SK-N-SH (cell line): ENCODE measurements around the gene BCAR1. TPM values are rescaled to one million over a fixed set of nuclear protein-coding genes. Genes with fewer than 3 reads are reported as not detected.
"Not testable (repeated sequence)": the region's sequence is repeated elsewhere in the genome, so short reads cannot be mapped to it uniquely, and the experiment has no call there.

Source experiments
- CTCF ChIA-PET: fragments of 300-600, 350-600 bp; formaldehyde crosslinking; extraction: SDS; loops from one replicate; lab custom pipeline; 2021; lab: Yijun Ruan, JAX
- POLR2A ChIA-PET: fragments of 350-600 bp; sonication (Branson Sonifier 250); formaldehyde crosslinking; extraction: SDS; loops from one replicate; lab custom pipeline; 2020; ENCODE audit warnings: antibody characterized with exemption, inconsistent platforms; lab: Yijun Ruan, JAX
- DNase-seq: peaks from one replicate; pipeline ENCODE4 v3.0.0; 2012
- H2AFZ ChIP-seq: fragments of 200-600 bp; sonication (generic); 2 replicates; pipeline ENCODE4 v1.8.1; 2016; ENCODE audit warnings: antibody characterized with exemption, mild to moderate bottlenecking, low read depth
- H3F3A ChIP-seq: fragments of 200-600 bp; sonication (generic); replicated peaks from 2 replicates; pipeline ENCODE3; 2016; ENCODE audit warnings: antibody characterized with exemption, mild to moderate bottlenecking; ENCODE audit not compliant: insufficient read depth
- H3K27ac ChIP-seq, 2 experiments: fragments of 200-500 bp in 1 of 2; fragments of 200-600 bp in 1 of 2; sonication (Bioruptor generic) in 1 of 2; sonication (generic), shearing (Covaris generic) in 1 of 2; 2 replicates each; pipeline versions ENCODE4 v1.5.1 to v1.6.1; 2014 to 2016; ENCODE audit warnings: low read depth in 2 of 2, inconsistent platforms in 1 of 2, low read length in 1 of 2, mild to moderate bottlenecking in 1 of 2, mixed read lengths in 1 of 2
- H3K27me3 ChIP-seq: fragments of 200-600 bp; sonication (generic), shearing (Covaris generic); 2 replicates; pipeline ENCODE4 v1.6.1; 2016; ENCODE audit warnings: mixed run types; ENCODE audit not compliant: insufficient read depth
- H3K36me3 ChIP-seq, 2 experiments: fragments of 200-500 bp in 1 of 2; fragments of 200-600 bp in 1 of 2; sonication (Bioruptor generic) in 1 of 2; sonication (generic) in 1 of 2; replicated peaks in 1 of 2; 2 replicates each; pipeline versions ENCODE3 to v1.5.1; 2014 to 2016; ENCODE audit warnings: low read length in 1 of 2, mild to moderate bottlenecking in 1 of 2; ENCODE audit not compliant: insufficient read depth in 2 of 2, control insufficient read depth in 1 of 2
- H3K4me1 ChIP-seq, 2 experiments: fragments of 200-500 bp in 1 of 2; fragments of 200-600 bp in 1 of 2; sonication (Bioruptor generic) in 1 of 2; sonication (generic), shearing (Covaris generic) in 1 of 2; 2 replicates each; pipeline versions ENCODE4 v1.5.1 to v1.6.1; 2014 to 2016; ENCODE audit warnings: low read depth in 1 of 2, low read length in 1 of 2, mixed run types in 1 of 2; ENCODE audit not compliant: insufficient read depth in 2 of 2, control insufficient read depth in 1 of 2
- H3K4me2 ChIP-seq: fragments of 200-600 bp; sonication (generic), shearing (Covaris generic); 2 replicates; pipeline ENCODE4 v1.6.1; 2017; ENCODE audit warnings: mixed run types
- H3K4me3 ChIP-seq, 2 experiments: fragments of 200-500 bp in 1 of 2; fragments of 200-600 bp in 1 of 2; sonication (Bioruptor generic) in 1 of 2; sonication (generic), shearing (Covaris generic) in 1 of 2; 2 replicates each; pipeline versions ENCODE4 v1.5.1 to v1.8.1; 2014 to 2016; ENCODE audit warnings: low read depth in 2 of 2, inconsistent platforms in 1 of 2, low read length in 1 of 2, mild to moderate bottlenecking in 1 of 2, mixed read lengths in 1 of 2, moderate library complexity in 1 of 2
- H3K79me2 ChIP-seq: fragments of 200-600 bp; sonication (generic); 2 replicates; pipeline ENCODE4 v1.8.1; 2017; ENCODE audit warnings: mild to moderate bottlenecking; ENCODE audit not compliant: insufficient read depth
- H3K9ac ChIP-seq: fragments of 200-600 bp; sonication (generic); 2 replicates; pipeline ENCODE4 v1.6.1; 2017; ENCODE audit warnings: mixed run types
- H3K9me2 ChIP-seq: fragments of 200-600 bp; sonication (generic); 2 replicates; pipeline ENCODE4 v1.6.1; 2017; ENCODE audit warnings: mixed run types
- H3K9me3 ChIP-seq: fragments of 200-600 bp; sonication (generic); 2 replicates; pipeline ENCODE4 v1.6.1; 2017; ENCODE audit warnings: mixed run types, mild to moderate bottlenecking, moderate library complexity
- H4K20me1 ChIP-seq: fragments of 200-600 bp; sonication (generic); 2 replicates; pipeline ENCODE4 v1.6.1; 2017; ENCODE audit warnings: mild to moderate bottlenecking, mixed run types; ENCODE audit not compliant: insufficient read depth
- EP300 ChIP-seq, 2 experiments: IDR thresholded peaks; 2 replicates each; pipeline versions ENCODE4 v1.4.0 to v1.6.1; 2012; ENCODE audit warnings: borderline replicate concordance in 1 of 2, low read depth in 1 of 2, low read length in 1 of 2
- FOSL2 ChIP-seq: IDR thresholded peaks from 2 replicates; pipeline ENCODE4 v1.4.0; 2012; ENCODE audit warnings: low read depth, mild to moderate bottlenecking, moderate library complexity, borderline replicate concordance
- FOXJ3 ChIP-seq: sonication (generic); formaldehyde crosslinking; IDR thresholded peaks from 2 replicates; pipeline ENCODE4 v1.5.1; 2020; ENCODE audit warnings: mild to moderate bottlenecking, missing genetic modification reagents
- FOXM1 ChIP-seq: IDR thresholded peaks from 2 replicates; pipeline ENCODE4 v1.4.0; 2012; ENCODE audit warnings: low read depth, mild to moderate bottlenecking
- GATA2 ChIP-seq: sonication (generic); formaldehyde crosslinking; IDR thresholded peaks from 2 replicates; pipeline ENCODE4 v1.5.0; 2020; ENCODE audit warnings: mild to moderate bottlenecking, missing genetic modification reagents
- JUND ChIP-seq: IDR thresholded peaks from 2 replicates; pipeline ENCODE4 v1.4.0; 2012
- MAX ChIP-seq: IDR thresholded peaks from 2 replicates; pipeline ENCODE4 v1.4.0; 2012; ENCODE audit warnings: low read depth
- NFIC ChIP-seq: IDR thresholded peaks from 2 replicates; pipeline ENCODE4 v1.4.0; 2012; ENCODE audit warnings: borderline replicate concordance
- RFX5 ChIP-seq: IDR thresholded peaks from 2 replicates; pipeline ENCODE4 v1.6.1; 2012; ENCODE audit warnings: mild to moderate bottlenecking, improper control_type of control experiment, low read length
- SIN3A ChIP-seq: IDR thresholded peaks from 2 replicates; pipeline ENCODE4 v1.6.1; 2012; ENCODE audit warnings: low read depth, mild to moderate bottlenecking, low read length, moderate library complexity, borderline replicate concordance
- SMC3 ChIP-seq: IDR thresholded peaks from 2 replicates; pipeline ENCODE4 v1.6.1; 2012; ENCODE audit warnings: low read depth, low read length, improper control_type of control experiment
- TAF1 ChIP-seq: IDR thresholded peaks from 2 replicates; pipeline ENCODE4 v1.6.1; 2012; ENCODE audit warnings: low read depth, mild to moderate bottlenecking, low read length, moderate library complexity, borderline replicate concordance
- TCF12 ChIP-seq: IDR thresholded peaks from 2 replicates; pipeline ENCODE4 v1.4.0; 2012
- TEAD4 ChIP-seq: IDR thresholded peaks from 2 replicates; pipeline ENCODE4 v1.4.0; 2012; ENCODE audit warnings: mild to moderate bottlenecking, borderline replicate concordance; ENCODE audit not compliant: insufficient read depth
- USF2 ChIP-seq: fragments of 150-350 bp; IDR thresholded peaks from 2 replicates; pipeline ENCODE4 v1.6.1; 2017; ENCODE audit warnings: antibody characterized with exemption, low read length, low read depth, borderline replicate concordance
- WGBS: methylation state at CpG from one replicate; pipeline ENCODE4 v1.1.6; 2017; ENCODE audit warnings: low lambda C conversion rate; 5-methylcytosine and 5-hydroxymethylcytosine counted together
- polyA plus RNA-seq, 3 experiments: library from polyadenylated mRNA; depleted of rRNA; stranded (reverse); fragments of >200 nt; gene quantifications; 2 replicates each; pipeline ENCODE4 v1.2.3, GENCODE V29; 2012
- TF ChIP-seq, protein P1 (sequence below): fragments of 150-350 bp; IDR thresholded peaks from 2 replicates; pipeline ENCODE4 v1.6.1; 2016; ENCODE audit warnings: mild to moderate bottlenecking, low read depth, low read length

BCAR1 gene
- polyA plus RNA-seq, 1 of the 3 experiments (the other 2 are of a cell fraction), result 45.1 TPM

- H2AFZ ChIP-seq, result no peak overlapping the region
Observed at GRCh38 chr16:75273054-75273925, 21.9 kb upstream of the BCAR1 start.

DNA sequence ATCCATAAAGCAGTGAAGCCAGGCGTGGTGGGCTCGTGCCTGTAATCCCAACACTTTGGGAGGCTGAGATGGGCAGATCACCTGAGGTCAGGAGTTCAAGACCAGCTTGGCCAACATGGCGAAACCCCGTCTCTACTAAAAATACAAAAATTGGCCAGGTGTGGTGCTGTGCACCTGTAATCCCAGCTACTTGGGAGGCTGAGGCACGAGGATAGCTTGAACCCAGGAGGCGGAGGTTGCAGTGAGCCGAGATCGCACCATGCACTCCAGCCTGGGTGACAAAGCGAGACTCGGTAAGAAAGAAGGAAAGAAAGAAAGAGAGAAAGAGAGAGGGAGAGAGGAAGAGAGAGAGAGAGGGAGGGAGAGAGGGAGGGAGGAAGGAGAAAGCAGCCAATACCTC lies 21.2 kb upstream of the BCAR1 start:
- H3K79me2 ChIP-seq, POLR2A ChIA-PET, H3K9me3 ChIP-seq, H2AFZ ChIP-seq, H3K36me3 ChIP-seq, H3K4me1 ChIP-seq, H3F3A ChIP-seq, H4K20me1 ChIP-seq, H3K27ac ChIP-seq, H3K27me3 ChIP-seq, H3K4me3 ChIP-seq, H3K4me2 ChIP-seq, H3K9me2 ChIP-seq, H3K9ac ChIP-seq, DNase-seq: not testable (repeated sequence)
- CTCF ChIA-PET, result interaction anchor here (0.7 kb wide), 1 partner anchor 101 kb away, joined by 3 read pairs; no protein-coding TSS in a partner anchor
- 96% methylated on average over 10 of the region's 10 CpGs for WGBS

More at GRCh38 chr16:75273054-75273925, 21.9 kb upstream of the BCAR1 start:
- Histone ChIP-seq H3F3A (no peaks in the 10 kb centered on the region), H3K79me2 (no peaks in the 10 kb centered on the region), H3K9ac (no peak overlapping the region), H4K20me1 (no peaks in the 10 kb centered on the region), H3K4me2 (no peak overlapping the region), H3K4me1 (no peaks in the 10 kb centered on the region), H3K9me3 (no peaks in the 10 kb centered on the region), H3K36me3 (no peaks in the 10 kb centered on the region), H3K27ac (no peak overlapping the region), H3K9me2 (no peaks in the 10 kb centered on the region), H3K27me3 (no peaks in the 10 kb centered on the region), H3K4me3 (no peak overlapping the region)
- ChIA-PET CTCF (interaction anchor here (0.7 kb wide), 1 partner anchor 101 kb away, joined by 3 read pairs; no protein-coding TSS in a partner anchor), POLR2A (no interaction called here)
- TF ChIP-seq FOSL2 (peak; percentile 72; the same call in 1 of the 2 replicates), RFX5 (no peak), FOXJ3 (CRISPR knock-in tag) (no peak), SIN3A (no peak), TAF1 (no peak), TCF12 (0 out of 2 replicates have a peak, but pooled peaks have one; percentile 15), JUND (peak; percentile 38; the same call in 1 of the 2 replicates)
- WGBS, result 84% methylated on average over 22 of the region's 23 CpGs
- no peak for DNase-seq

DNA sequence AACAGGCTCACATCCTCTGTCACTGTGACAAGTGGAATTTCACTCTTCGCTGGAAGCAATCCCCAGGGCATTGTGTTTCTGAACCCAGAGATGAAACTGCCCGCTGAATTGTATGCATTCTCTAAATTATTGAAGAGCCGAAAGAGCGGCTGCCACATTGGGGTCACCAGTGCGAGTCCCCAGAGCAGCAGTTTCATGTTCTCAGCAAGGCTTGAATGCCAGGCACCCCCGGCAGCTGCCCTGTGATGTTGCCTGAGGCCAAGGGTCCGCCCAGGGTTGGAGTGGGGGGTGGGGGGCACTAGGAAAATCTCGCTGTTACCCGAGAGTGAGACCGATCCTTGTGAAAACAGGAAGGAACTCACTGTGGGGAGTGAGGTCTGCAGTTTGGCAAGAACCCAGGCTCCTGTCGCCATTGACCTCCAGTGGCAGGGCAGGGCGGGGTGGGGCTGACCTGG lies 20.7 kb upstream of the BCAR1 start:
- Histone ChIP-seq H2AFZ (no peak overlapping the region), H3K9me2 (no peaks in the 10 kb centered on the region), H3K27ac (no peak overlapping the region), H4K20me1 (no peaks in the 10 kb centered on the region), H3F3A (no peaks in the 10 kb centered on the region), H3K36me3 (no peaks in the 10 kb centered on the region), H3K4me3 (no peak overlapping the region), H3K27me3 (no peaks in the 10 kb centered on the region), H3K79me2 (no peaks in the 10 kb centered on the region), H3K9ac (no peak overlapping the region), H3K9me3 (no peaks in the 10 kb centered on the region), H3K4me2 (no peak overlapping the region), H3K4me1 (peaks cover 8 to 9% of the 10 kb centered on the region in 2 experiments; a peak in 2 of 4 replicates)
- TF ChIP-seq TAF1, result no peak
- TF ChIP-seq GATA2, result no peak
- TF ChIP-seq USF2, result no peak
- no peak for TF ChIP-seq EP300 (IDR thresholded peaks at IDR 0.05; ENCODE audit: borderline replicate concordance in 1 of 2, low read depth in 1 of 2, low read length in 1 of 2)
- no peak for TF ChIP-seq JUND
- no peak for TF ChIP-seq MAX
- TF ChIP-seq FOXJ3 (CRISPR knock-in tag), result no peak
- no peak for TF ChIP-seq FOSL2
- no peak for TF ChIP-seq RFX5
- TF ChIP-seq, protein P1, sequence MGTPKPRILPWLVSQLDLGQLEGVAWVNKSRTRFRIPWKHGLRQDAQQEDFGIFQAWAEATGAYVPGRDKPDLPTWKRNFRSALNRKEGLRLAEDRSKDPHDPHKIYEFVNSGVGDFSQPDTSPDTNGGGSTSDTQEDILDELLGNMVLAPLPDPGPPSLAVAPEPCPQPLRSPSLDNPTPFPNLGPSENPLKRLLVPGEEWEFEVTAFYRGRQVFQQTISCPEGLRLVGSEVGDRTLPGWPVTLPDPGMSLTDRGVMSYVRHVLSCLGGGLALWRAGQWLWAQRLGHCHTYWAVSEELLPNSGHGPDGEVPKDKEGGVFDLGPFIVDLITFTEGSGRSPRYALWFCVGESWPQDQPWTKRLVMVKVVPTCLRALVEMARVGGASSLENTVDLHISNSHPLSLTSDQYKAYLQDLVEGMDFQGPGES, result no peak
- no peak for TF ChIP-seq FOXM1
- TF ChIP-seq SMC3, result no peak
- TF ChIP-seq SIN3A, result no peak
- no peak for TF ChIP-seq NFIC
- TF ChIP-seq TEAD4, result no peak
- ChIA-PET POLR2A (no interaction called here), CTCF (no interaction called here)
- DNase-seq, result no peak
- 84% methylated on average over 11 of the region's 12 CpGs for WGBS
